OCI-LY7 (cell line): ENCODE data around the gene HACL1.

ENCODE experiments used
- EZH2phosphoT487 ChIP-seq: fragments of 200-600 bp; sonication (generic); IDR thresholded peaks from 2 replicates; pipeline ENCODE4 v1.6.1; 2018; ENCODE audit warnings: low read depth, borderline replicate concordance, mild to moderate bottlenecking, mixed run types, antibody characterized with exemption, low read length, moderate library complexity, mixed read lengths
- TF ChIP-seq, protein P1 (sequence below): fragments of 200-600 bp; sonication (generic); conservative IDR thresholded peaks from 2 replicates; pipeline ENCODE4 v1.5.1; 2014; ENCODE audit warnings: mild to moderate bottlenecking, antibody characterized with exemption, low read length, moderate library complexity, mixed read lengths

DNA sequence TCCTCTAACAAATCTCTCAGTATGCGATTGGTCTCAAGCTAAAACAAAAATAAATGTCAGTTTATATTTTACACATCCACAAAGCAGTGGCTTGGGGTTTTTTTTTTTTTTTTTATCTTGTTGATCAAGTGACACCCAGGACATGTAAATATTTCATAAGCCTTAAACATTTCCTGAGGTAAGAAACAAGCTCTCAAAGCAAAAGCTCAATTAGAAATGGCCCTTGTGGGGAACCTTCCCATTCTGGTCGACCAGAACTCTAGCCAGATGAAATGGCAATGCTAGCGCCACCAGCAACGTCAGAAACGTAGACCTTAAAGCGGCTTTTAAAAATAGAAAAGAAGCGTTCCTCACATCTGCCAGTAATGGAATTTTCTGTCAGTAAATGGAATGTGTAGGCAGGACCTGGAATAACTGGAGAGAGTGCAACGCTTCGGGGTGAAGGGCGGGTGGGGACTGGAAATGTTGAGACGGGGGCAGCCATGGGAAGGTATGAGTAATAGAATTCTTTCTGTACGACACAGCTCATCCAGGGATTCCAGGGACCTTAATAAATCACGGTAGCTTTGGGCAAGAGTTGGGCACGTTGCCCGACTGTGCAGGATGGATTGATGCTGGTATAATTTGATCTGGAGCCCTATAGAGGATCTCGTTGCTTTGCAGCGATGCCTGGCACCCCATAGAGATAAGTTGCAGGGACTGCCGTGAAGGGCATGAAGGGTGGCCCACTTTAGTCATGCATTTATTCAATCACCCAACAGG lies 44.6 kb upstream of the HACL1 start:
- TF ChIP-seq, protein P1, sequence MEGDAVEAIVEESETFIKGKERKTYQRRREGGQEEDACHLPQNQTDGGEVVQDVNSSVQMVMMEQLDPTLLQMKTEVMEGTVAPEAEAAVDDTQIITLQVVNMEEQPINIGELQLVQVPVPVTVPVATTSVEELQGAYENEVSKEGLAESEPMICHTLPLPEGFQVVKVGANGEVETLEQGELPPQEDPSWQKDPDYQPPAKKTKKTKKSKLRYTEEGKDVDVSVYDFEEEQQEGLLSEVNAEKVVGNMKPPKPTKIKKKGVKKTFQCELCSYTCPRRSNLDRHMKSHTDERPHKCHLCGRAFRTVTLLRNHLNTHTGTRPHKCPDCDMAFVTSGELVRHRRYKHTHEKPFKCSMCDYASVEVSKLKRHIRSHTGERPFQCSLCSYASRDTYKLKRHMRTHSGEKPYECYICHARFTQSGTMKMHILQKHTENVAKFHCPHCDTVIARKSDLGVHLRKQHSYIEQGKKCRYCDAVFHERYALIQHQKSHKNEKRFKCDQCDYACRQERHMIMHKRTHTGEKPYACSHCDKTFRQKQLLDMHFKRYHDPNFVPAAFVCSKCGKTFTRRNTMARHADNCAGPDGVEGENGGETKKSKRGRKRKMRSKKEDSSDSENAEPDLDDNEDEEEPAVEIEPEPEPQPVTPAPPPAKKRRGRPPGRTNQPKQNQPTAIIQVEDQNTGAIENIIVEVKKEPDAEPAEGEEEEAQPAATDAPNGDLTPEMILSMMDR: no peak
- no peak for TF ChIP-seq EZH2phosphoT487
